HEK293 (cell line): ENCODE data around the gene RPL6.
A peak's percentile ranks its signal among the peaks of the same experiment; 100 is the strongest.

Experiments used
- ELK4 ChIP-seq: IDR thresholded peaks from 2 replicates; pipeline ENCODE4 v1.6.1; 2011; ENCODE audit warnings: mild to moderate bottlenecking, low read depth, low read length, borderline replicate concordance
- INSM2 ChIP-seq: fragments of 450-650 bp; formaldehyde crosslinking; IDR thresholded peaks from 2 replicates; pipeline ENCODE4 v1.5.1; 2016; ENCODE audit warnings: missing biosample characterization, missing genetic modification characterization
- SP2 ChIP-seq: fragments of 450-650 bp; formaldehyde crosslinking; IDR thresholded peaks from 2 replicates; pipeline ENCODE4 v1.5.1; 2016; ENCODE audit warnings: missing biosample characterization, missing genetic modification characterization
- TCF7L2 ChIP-seq: IDR thresholded peaks from 2 replicates; pipeline ENCODE4 v1.6.1; 2011; ENCODE audit warnings: low read depth, mild to moderate bottlenecking, inconsistent platforms, low read length, moderate library complexity, borderline replicate concordance
- ZBTB1 ChIP-seq: fragments of 450-650 bp; formaldehyde crosslinking; IDR thresholded peaks from 2 replicates; pipeline ENCODE4 v1.5.1; 2016; ENCODE audit warnings: missing biosample characterization, missing genetic modification characterization
- ZBTB11 ChIP-seq: fragments of 450-650 bp; formaldehyde crosslinking; conservative IDR thresholded peaks from 2 replicates; pipeline ENCODE4 v1.5.1; 2016; ENCODE audit warnings: low read depth, missing biosample characterization, missing genetic modification characterization
- ZIC2 ChIP-seq: fragments of 450-650 bp; formaldehyde crosslinking; IDR thresholded peaks from 2 replicates; pipeline ENCODE4 v1.5.1; 2016; ENCODE audit warnings: missing biosample characterization, missing genetic modification characterization
- ZNF112 ChIP-seq: fragments of 450-650 bp; formaldehyde crosslinking; IDR thresholded peaks from 2 replicates; pipeline ENCODE4 v1.5.0; 2017; ENCODE audit warnings: missing biosample characterization, missing genetic modification characterization
- ZNF121 ChIP-seq: fragments of 450-650 bp; formaldehyde crosslinking; IDR thresholded peaks from 2 replicates; pipeline ENCODE4 v1.5.1; 2016; ENCODE audit warnings: missing biosample characterization, missing genetic modification characterization
- ZNF16 ChIP-seq: fragments of 450-650 bp; formaldehyde crosslinking; IDR thresholded peaks from 2 replicates; pipeline ENCODE4 v1.5.1; 2016; ENCODE audit warnings: low read depth, missing biosample characterization, missing genetic modification characterization
- ZNF169 ChIP-seq: fragments of 450-650 bp; formaldehyde crosslinking; IDR thresholded peaks from 2 replicates; pipeline ENCODE4 v1.5.1; 2016; ENCODE audit warnings: missing biosample characterization, missing genetic modification characterization
- ZNF423 ChIP-seq: fragments of 450-650 bp; formaldehyde crosslinking; IDR thresholded peaks from 2 replicates; pipeline ENCODE4 v1.5.1; 2016; ENCODE audit warnings: missing biosample characterization, missing genetic modification characterization
- ZNF510 ChIP-seq: fragments of 450-650 bp; formaldehyde crosslinking; IDR thresholded peaks from 2 replicates; pipeline ENCODE4 v1.5.1; 2018; ENCODE audit warnings: mild to moderate bottlenecking, missing genetic modification characterization, missing biosample characterization; ENCODE audit not compliant: insufficient replicate concordance
- ZNF660 ChIP-seq: fragments of 450-650 bp; IDR thresholded peaks from 2 replicates; pipeline ENCODE4 v1.5.1; 2018; ENCODE audit warnings: missing biosample characterization, mild to moderate bottlenecking, missing genetic modification characterization
- ZNF677 ChIP-seq: fragments of 450-650 bp; IDR thresholded peaks from 2 replicates; pipeline ENCODE4 v1.5.0; 2018; ENCODE audit warnings: missing biosample characterization, mild to moderate bottlenecking, missing genetic modification characterization, moderate library complexity
- TF ChIP-seq, protein P1 (sequence below): fragments of 450-650 bp; formaldehyde crosslinking; IDR thresholded peaks from 2 replicates; pipeline ENCODE4 v1.5.1; 2017; ENCODE audit warnings: missing biosample characterization, mild to moderate bottlenecking, missing genetic modification characterization, moderate library complexity
- TF ChIP-seq, protein P2 (sequence below): fragments of 450-650 bp; formaldehyde crosslinking; IDR thresholded peaks from 2 replicates; pipeline ENCODE4 v1.5.1; 2016; ENCODE audit warnings: missing biosample characterization, missing genetic modification characterization
- TF ChIP-seq, protein P3 (sequence below): fragments of 450-650 bp; formaldehyde crosslinking; IDR thresholded peaks from 2 replicates; pipeline ENCODE4 v1.5.1; 2016; ENCODE audit warnings: missing biosample characterization, missing genetic modification characterization
- TF ChIP-seq, protein P4 (sequence below): fragments of 450-650 bp; formaldehyde crosslinking; IDR thresholded peaks from 2 replicates; pipeline ENCODE4 v1.5.1; 2017; ENCODE audit warnings: missing biosample characterization, missing genetic modification characterization

Gene RPL6

DNA sequence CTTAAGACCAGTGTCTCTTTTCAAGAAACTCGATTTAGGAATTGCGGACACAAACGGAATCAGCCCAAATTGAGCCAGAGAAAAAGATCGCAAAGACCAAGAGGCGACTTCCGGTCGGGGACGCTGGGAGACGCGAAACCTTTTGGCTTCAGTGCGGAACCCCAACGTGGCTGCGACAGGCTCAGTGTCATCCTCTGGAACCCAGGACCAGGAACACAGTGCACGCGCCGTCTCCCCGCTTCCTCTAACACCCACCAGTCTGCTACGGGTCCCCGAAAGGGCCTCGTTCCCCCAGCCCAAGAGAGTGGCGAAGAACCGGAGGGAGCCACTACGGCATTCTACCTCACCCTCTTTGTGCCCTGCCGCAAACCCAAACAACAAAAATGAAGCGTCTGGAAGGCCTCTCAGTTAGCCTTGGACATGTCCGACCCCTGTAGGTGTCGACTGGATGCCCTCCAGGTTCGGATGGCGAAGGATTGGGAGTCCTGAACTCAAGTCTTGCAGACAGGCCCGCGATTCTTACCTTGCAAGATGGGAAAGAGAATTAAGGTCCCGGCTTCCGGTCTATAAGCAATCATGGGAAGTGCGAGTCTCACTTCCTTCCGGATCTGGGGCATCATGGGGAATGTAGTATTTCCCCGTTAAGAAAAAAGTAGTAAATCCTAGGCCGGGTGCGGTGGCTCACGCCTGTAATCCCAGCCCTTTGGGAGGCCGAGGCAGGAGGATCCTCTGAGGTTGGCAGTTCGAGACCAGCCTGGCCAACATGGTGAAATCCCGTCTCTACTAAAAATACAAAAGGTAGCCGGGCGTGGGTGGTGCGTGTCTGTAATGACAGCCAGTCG lies at the start of gene RPL6 (continued):
- TF ChIP-seq ZNF112 (tag by site-specific recombination), result no peak
- TF ChIP-seq INSM2 (tag by site-specific recombination), result no peak; the same call in 1 of the 2 replicates
- no peak for TF ChIP-seq ZNF423 (tag by site-specific recombination)
- no peak for TF ChIP-seq ZNF16 (tag by site-specific recombination)
- TF ChIP-seq, protein P1, sequence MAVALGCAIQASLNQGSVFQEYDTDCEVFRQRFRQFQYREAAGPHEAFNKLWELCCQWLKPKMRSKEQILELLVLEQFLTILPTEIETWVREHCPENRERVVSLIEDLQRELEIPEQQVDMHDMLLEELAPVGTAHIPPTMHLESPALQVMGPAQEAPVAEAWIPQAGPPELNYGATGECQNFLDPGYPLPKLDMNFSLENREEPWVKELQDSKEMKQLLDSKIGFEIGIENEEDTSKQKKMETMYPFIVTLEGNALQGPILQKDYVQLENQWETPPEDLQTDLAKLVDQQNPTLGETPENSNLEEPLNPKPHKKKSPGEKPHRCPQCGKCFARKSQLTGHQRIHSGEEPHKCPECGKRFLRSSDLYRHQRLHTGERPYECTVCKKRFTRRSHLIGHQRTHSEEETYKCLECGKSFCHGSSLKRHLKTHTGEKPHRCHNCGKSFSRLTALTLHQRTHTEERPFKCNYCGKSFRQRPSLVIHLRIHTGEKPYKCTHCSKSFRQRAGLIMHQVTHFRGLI (tag by site-specific recombination), result no peak; the same call in 1 of the 2 replicates
- TF ChIP-seq ZBTB1, result no peak; the same call in 1 of the 2 replicates
- no peak for TF ChIP-seq ZNF169 (tag by site-specific recombination)
- peak; percentile 73 for TF ChIP-seq SP2 (tag by site-specific recombination)
- peak; percentile 91 for TF ChIP-seq ZNF660 (tag by site-specific recombination)
- TF ChIP-seq ZNF510 (tag by site-specific recombination), result no peak
- TF ChIP-seq, protein P2, sequence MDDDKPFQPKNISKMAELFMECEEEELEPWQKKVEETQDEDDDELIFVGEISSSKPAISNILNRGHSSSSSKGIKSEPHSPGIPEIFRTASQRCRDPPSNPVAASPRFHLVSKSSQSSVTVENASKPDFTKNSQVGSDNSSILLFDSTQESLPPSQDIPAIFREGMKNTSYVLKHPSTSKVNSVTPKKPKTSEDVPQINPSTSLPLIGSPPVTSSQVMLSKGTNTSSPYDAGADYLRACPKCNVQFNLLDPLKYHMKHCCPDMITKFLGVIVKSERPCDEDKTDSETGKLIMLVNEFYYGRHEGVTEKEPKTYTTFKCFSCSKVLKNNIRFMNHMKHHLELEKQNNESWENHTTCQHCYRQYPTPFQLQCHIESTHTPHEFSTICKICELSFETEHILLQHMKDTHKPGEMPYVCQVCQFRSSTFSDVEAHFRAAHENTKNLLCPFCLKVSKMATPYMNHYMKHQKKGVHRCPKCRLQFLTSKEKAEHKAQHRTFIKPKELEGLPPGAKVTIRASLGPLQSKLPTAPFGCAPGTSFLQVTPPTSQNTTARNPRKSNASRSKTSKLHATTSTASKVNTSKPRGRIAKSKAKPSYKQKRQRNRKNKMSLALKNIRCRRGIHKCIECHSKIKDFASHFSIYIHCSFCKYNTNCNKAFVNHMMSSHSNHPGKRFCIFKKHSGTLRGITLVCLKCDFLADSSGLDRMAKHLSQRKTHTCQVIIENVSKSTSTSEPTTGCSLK (tag by site-specific recombination), result no peak
- no peak for TF ChIP-seq TCF7L2
- no peak for TF ChIP-seq ZIC2
- peak; percentile 94 for TF ChIP-seq ZBTB11 (tag by site-specific recombination)
- TF ChIP-seq, protein P3, sequence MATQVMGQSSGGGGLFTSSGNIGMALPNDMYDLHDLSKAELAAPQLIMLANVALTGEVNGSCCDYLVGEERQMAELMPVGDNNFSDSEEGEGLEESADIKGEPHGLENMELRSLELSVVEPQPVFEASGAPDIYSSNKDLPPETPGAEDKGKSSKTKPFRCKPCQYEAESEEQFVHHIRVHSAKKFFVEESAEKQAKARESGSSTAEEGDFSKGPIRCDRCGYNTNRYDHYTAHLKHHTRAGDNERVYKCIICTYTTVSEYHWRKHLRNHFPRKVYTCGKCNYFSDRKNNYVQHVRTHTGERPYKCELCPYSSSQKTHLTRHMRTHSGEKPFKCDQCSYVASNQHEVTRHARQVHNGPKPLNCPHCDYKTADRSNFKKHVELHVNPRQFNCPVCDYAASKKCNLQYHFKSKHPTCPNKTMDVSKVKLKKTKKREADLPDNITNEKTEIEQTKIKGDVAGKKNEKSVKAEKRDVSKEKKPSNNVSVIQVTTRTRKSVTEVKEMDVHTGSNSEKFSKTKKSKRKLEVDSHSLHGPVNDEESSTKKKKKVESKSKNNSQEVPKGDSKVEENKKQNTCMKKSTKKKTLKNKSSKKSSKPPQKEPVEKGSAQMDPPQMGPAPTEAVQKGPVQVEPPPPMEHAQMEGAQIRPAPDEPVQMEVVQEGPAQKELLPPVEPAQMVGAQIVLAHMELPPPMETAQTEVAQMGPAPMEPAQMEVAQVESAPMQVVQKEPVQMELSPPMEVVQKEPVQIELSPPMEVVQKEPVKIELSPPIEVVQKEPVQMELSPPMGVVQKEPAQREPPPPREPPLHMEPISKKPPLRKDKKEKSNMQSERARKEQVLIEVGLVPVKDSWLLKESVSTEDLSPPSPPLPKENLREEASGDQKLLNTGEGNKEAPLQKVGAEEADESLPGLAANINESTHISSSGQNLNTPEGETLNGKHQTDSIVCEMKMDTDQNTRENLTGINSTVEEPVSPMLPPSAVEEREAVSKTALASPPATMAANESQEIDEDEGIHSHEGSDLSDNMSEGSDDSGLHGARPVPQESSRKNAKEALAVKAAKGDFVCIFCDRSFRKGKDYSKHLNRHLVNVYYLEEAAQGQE (tag by site-specific recombination), result peak; percentile 58
- TF ChIP-seq ZNF677 (tag by site-specific recombination), result no peak
- no peak for TF ChIP-seq ELK4
- TF ChIP-seq, protein P4, sequence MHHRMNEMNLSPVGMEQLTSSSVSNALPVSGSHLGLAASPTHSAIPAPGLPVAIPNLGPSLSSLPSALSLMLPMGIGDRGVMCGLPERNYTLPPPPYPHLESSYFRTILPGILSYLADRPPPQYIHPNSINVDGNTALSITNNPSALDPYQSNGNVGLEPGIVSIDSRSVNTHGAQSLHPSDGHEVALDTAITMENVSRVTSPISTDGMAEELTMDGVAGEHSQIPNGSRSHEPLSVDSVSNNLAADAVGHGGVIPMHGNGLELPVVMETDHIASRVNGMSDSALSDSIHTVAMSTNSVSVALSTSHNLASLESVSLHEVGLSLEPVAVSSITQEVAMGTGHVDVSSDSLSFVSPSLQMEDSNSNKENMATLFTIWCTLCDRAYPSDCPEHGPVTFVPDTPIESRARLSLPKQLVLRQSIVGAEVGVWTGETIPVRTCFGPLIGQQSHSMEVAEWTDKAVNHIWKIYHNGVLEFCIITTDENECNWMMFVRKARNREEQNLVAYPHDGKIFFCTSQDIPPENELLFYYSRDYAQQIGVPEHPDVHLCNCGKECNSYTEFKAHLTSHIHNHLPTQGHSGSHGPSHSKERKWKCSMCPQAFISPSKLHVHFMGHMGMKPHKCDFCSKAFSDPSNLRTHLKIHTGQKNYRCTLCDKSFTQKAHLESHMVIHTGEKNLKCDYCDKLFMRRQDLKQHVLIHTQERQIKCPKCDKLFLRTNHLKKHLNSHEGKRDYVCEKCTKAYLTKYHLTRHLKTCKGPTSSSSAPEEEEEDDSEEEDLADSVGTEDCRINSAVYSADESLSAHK (tag by site-specific recombination), result 0 out of 2 replicates have a peak, but pooled peaks have one; percentile 23
- TF ChIP-seq ZNF121 (tag by site-specific recombination), result 0 out of 2 replicates have a peak, but pooled peaks have one; percentile 35
